Measurements from ENCODE around the gene SYT9.

GRCh38 chr11:7381937-7382336, 130.2 kb downstream of the SYT9 start:
- TF ChIP-seq POLR2AphosphoS5 (IDR thresholded peaks at IDR 0.05; ENCODE audit: borderline replicate concordance, low read depth, low read length) (no peak), EZH2 (IDR thresholded peaks at IDR 0.05) (no peak)
